ACHN (cell line): ENCODE results near the gene LLCFC1.

Experiments
- DNase-seq: peaks from one replicate; pipeline ENCODE4 v3.0.0-alpha.2; 2015
- in situ Hi-C: cut with HindIII; loops from 2 replicates; pipeline ENCODE4 v1.10.0; 2017; ENCODE audit warnings: low sequenced_read_pairs, low pct_ligation_motif_present, low pct_unique_long_range_greater_than_20kb

LLCFC1 gene

DNA sequence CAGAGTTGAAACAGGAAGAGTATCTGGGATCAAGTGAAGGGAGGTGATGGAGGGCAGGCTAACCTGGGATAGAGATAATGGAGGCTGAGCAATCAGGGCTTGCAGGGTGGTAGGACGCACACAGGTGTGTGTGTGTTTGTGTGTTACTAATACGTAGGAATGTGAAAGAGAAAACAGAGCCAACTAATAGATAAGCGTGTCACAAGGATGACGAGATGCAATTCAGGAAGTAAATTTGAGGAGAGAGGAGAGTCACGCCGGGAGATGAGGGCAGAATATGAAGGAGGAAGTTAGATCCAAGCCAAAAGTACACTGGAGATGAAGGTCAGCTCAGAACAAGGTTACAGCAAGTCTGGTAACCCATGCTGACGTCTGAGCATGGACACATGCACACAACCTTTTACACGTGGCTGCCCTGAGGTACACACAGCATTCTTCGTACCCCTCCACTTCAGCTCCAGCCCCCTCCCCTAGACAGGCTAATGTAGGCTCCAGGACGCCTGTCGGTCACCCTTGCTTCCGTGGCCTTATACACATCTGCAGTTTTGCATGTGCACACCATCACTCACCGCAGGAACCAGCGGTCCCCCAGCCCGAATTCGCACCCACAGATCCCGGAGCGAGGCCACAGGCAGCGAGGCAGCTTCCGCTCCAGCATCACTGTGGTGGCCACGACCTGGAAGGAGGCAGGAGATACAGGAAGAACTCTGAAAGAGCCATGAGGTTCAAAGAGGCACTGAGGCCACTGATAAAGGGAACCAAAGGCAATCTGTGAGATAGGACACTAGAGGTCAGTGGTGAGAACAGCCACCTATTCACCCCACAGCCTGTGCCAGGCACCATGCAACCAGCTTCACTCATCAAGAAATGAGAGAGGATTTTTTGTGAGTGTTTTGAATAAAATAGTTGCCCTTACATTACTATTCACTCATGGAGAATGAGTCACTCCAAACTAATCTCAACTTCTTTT, 30.1 kb upstream of the LLCFC1 start:
- in situ Hi-C loops = no loop called here
- DNase-seq = peak; percentile 45

DNA sequence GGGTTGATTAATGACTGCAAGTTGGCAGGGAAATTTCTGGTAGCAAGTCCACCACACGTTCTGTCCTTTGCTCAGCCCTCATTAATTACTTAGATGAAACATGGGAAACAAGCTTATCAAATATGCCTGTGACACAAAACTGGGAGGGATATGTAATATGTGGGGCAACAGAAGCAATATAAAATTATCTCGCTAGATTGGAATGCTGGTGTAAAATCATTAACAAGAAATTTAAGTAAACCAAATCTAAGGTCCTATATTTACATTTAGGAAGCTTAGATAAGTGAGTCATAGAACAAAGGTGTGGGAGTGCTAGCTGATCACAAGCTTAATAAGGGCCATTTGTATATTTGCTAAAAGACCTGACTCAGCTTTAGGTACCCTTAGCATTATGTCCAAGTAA, 29.3 kb upstream of the LLCFC1 start:
- in situ Hi-C loops = no loop called here
- DNase-seq = no peak

DNA sequence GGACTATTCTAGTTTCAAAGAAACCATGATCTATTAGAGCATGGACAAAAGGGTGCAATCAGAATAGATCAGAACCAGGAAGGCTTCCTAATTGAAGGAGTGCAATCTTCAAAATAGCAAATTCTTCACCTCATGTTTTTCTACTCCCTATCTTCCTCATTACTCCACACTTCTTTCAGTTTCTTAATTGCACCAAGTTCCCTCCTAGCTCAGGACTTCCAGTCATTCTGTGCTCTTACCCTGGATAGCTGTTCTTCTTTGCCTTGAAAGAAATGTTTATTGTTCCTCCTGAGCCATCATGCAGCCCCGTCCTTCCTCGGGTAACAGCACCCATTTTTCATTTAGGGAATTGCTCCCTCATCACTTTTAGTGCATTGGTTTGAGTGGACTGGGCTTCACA, 28.8 kb upstream of the LLCFC1 start:
- in situ Hi-C loops = no loop called here
- no peak for DNase-seq

DNA sequence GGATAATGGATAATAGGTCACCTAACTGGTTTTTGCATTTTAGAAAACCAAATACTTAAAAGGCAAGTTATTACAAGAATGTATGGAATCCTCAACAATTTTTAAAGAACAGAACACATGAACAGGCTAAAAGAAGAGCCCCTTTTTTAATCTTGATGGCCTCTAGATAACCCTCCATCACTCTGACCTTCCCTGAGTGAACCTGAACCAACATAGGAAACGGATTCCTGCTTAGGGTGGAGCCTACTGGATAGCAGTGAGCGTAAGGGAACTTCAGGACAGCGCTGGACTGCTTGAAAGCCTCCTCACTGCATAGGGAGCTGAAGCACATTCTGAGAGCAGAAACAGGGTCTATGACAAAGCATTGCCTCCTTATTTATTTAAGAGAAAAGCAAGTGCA, 26.2 kb upstream of the LLCFC1 start:
- DNase-seq = no peak
- in situ Hi-C loops = no loop called here

DNA sequence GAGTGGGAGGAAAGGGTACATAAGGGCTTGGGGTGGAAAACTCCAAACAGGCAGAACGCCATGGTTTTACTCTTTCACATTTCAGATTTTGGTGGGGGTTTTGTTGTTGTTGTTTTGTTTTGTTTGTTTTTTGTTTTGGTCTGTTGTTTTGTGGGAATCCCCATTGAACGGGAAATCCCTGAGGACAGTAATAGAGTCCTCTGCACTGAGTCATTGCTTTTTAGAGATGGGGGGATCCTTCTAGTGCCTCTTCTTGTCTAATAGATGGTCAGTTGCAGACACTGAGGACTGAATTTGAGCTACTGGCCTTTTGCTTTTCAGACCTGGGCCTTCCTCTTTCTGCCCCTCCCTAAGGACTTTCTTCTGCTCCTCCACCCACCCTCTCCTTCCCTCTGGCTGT, 25.7 kb upstream of the LLCFC1 start:
- in situ Hi-C loops = no loop called here
- DNase-seq = no peak

DNA sequence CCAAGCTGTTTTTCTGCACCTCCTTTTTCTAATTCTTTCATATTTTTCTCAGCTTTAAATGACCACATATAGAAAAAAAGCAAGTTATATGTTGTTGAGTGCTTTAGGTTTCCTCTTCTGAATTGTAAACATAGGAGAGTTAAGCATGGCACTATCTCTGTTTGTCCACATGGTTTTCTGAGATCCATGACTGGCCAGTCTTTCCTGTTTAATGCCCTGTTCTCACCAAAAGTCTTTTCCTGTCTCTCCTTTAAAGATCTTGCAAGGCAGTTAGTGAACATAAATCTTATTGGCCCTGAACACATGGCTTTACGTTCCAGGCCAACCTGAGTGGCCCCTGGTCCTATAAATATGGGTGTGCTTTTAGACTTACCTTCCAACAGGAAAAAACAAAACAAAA, 25.2 kb upstream of the LLCFC1 start:
- DNase-seq = no peak
- in situ Hi-C loops = no loop called here

DNA sequence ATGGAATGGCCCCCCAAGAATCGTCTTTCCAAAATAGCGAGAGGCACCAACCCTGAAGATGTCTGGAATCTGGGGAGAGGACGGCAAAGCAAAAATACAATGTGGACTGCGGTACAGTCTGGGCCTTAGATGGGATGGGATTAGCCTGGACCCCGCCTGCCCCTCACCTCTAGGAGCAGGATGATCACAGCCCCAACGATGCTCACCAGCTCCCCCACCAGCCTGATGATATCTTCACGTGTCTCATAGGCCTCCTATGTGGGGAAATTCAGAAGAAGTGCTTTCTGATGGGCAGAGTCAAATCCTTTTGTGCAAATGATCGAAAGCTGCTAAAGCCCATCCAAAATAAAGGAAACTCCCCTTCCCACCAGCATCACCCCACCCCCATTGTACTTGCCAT, 24.0 kb upstream of the LLCFC1 start:
- in situ Hi-C loops = no loop called here
- DNase-seq = no peak

GRCh38 chr7:142916508-142916907, 22.8 kb upstream of the LLCFC1 start:
- DNase-seq = no peak
- in situ Hi-C loops = no loop called here

- in situ Hi-C loops = no loop called here
- DNase-seq = no peak
Measured at GRCh38 chr7:142917447-142917846, 21.8 kb upstream of the LLCFC1 start.

DNA sequence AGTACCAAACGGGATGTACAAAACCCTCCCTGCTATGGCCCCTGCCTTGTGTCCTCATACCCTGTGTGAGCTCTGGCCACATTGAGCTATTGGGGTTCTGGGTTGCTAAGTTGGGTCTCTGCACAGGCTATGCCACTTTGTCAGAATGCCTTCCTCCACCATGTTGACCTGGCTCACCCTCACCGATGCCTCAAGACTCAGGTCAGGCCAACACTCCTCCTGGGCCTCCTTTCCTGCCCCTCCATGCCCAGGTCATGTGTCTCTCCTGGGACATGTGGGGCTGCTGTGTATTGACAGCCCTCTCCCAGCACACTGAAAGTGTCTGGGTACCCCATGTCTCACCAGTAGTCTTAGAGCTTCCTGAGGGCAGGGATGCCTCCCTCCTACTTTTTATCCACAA, 20.4 kb upstream of the LLCFC1 start:
- in situ Hi-C loops = no loop called here
- DNase-seq = no peak

DNA sequence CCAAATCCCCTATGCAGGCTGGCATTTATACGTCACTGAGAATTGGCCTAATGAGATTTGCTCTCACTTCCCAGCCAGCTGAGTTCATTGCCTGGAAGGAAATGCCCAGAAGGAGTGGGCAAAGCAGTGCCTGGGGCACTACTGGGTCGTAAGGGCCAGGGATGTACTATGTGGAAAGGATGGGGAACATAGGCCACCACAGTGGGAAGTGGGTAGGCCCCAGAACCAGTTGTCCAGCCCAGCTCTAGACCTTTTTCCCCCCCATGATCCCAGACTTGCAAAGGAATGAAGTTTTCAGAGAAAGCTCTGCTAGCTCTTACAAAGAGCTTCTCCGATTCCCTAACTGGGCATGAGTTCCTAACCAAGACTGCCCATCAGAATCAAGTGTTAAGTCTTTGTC, 19.6 kb upstream of the LLCFC1 start:
- in situ Hi-C loops = no loop called here
- no peak for DNase-seq

GRCh38 chr7:142923391-142923790, 15.9 kb upstream of the LLCFC1 start:
- in situ Hi-C loops = no loop called here
- DNase-seq = no peak

DNA sequence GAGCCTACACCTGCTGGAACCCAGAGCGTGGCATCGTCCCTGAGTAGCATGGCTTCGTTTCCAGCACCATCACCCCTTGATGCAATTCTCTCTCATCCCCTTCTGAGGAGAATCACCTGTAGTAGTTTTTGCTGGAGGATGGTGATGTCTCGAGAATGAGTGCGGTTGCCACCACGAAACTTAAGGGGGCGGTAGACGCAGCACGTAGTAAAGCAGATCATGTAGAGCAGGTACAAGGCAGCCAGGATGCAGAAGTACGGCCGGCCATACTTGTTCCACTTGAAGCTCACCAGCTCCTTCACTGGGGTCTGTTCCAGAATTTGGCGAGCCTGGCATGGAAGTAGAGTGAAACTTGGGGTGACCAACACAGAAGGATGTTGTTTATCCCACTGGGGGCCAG, 13.9 kb upstream of the LLCFC1 start:
- DNase-seq = peak; percentile 8
- in situ Hi-C loops = no loop called here

DNA sequence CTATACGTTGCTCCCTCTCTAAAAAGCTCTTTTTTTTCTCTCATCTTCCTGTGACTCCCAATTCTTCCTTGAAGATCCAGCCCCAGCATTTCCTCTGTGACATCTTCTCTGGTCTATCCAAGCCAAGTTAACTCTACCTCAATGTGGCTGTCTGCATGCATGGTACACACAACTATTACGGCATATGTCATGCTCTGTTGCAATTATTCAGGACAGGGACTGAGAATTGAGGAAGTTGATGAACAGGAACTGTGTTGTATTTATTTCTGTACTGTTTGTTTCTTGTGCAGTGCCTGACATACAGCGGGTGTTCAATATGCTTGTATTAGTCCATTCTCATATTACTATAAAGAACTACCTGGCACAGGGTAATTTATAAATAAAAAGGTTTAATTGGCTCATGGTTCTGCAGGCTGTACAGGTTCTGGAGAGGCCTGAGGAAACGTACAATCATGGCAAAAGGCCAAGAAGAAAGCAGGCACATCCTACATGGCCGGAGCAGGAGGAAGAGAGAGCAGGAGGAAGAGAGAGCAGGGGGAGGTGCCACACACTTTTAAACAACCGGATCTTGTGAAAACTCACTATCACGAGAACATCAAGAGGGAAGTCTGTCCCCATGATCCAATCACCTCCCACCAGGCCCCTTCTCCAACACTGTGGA, 12.1 kb upstream of the LLCFC1 start:
- DNase-seq = no peak
- in situ Hi-C loops = no loop called here

- in situ Hi-C loops = no loop called here
- no peak for DNase-seq
Measured at GRCh38 chr7:142927949-142928348, 11.3 kb upstream of the LLCFC1 start.

GRCh38 chr7:142930126-142930730, 9.1 kb upstream of the LLCFC1 start:
- no peak for DNase-seq
- in situ Hi-C loops = no loop called here

- in situ Hi-C loops = no loop called here
- no peak for DNase-seq
Measured at GRCh38 chr7:142932386-142933091, 6.7 kb upstream of the LLCFC1 start.

DNA sequence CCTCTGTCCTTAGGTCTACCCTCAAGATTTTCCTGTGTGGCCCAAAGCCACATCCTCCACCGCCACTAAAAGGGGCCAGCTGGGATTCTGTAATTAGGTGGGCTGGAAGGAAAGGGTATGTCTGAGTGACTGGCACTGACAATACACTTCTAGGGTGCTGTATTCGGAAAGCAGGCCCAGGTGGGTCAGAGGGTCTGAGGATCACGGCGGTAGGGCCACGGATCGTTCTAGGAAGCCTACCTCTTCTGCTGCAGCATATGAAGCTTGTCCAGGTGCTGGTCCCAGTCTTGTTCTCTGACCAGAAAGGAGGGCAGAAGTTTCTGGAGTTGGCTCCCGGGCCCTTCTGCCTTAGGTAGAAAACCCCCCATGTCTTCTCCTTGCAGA, 6.2 kb upstream of the LLCFC1 start:
- DNase-seq = no peak

GRCh38 chr7:142933624-142934023, 5.7 kb upstream of the LLCFC1 start, which contains the start of gene TRPV5:
TSS of gene TRPV5 (minus strand) at chr7:142933746. CDS start at chr7:142933459, 287 bp downstream.
- no peak for DNase-seq
- in situ Hi-C loops = no loop called here

More for the DNA sequence above, 6.2 kb upstream of the LLCFC1 start:
- in situ Hi-C loops = no loop called here
